Sigmoid colon (tissue), 4 donors: ENCODE data around the gene C1QL2.

ENCODE experiments used
- POLR2A ChIP-seq, 2 donors: fragments of 450-650 bp; IDR thresholded peaks; one replicate each; pipeline ENCODE4 v1.6.1; 2016; ENCODE audit warnings: antibody characterized with exemption in 2 of 2, mild to moderate bottlenecking in 2 of 2, moderate library complexity in 2 of 2
- POLR2AphosphoS5 ChIP-seq, 4 donors: sonication (generic); formaldehyde crosslinking; IDR thresholded peaks; one replicate each; pipeline ENCODE4 v1.6.1; 2017; ENCODE audit warnings: antibody characterized with exemption in 4 of 4
- TF ChIP-seq, protein P1 (sequence below), 4 experiments: fragments of 450-650 bp in 3 of 4; fragments of 200-600 bp in 1 of 4; IDR thresholded peaks; one replicate each; pipeline ENCODE4 v1.5.1; 2016 to 2019; ENCODE audit warnings: antibody characterized with exemption in 4 of 4, mild to moderate bottlenecking in 3 of 4, moderate library complexity in 2 of 4

- TF ChIP-seq, protein P1, sequence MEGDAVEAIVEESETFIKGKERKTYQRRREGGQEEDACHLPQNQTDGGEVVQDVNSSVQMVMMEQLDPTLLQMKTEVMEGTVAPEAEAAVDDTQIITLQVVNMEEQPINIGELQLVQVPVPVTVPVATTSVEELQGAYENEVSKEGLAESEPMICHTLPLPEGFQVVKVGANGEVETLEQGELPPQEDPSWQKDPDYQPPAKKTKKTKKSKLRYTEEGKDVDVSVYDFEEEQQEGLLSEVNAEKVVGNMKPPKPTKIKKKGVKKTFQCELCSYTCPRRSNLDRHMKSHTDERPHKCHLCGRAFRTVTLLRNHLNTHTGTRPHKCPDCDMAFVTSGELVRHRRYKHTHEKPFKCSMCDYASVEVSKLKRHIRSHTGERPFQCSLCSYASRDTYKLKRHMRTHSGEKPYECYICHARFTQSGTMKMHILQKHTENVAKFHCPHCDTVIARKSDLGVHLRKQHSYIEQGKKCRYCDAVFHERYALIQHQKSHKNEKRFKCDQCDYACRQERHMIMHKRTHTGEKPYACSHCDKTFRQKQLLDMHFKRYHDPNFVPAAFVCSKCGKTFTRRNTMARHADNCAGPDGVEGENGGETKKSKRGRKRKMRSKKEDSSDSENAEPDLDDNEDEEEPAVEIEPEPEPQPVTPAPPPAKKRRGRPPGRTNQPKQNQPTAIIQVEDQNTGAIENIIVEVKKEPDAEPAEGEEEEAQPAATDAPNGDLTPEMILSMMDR (IDR thresholded peaks at IDR 0.05) = no peak
- TF ChIP-seq POLR2A (IDR thresholded peaks at IDR 0.05) (no peak), POLR2AphosphoS5 (IDR thresholded peaks at IDR 0.05) (no peak)
Measured at GRCh38 chr2:119108186-119108585, 50.4 kb downstream of the C1QL2 start.
